GM12864 (cell line): ENCODE data around the gene TCF20.

Source experiments
- DNase-seq: peaks from one replicate; pipeline ENCODE4 v3.0.0-alpha.2; 2011; ENCODE audit warnings: low read depth
- H3K4me3 ChIP-seq: 2 replicates; pipeline ENCODE4 v1.5.1; 2011; ENCODE audit warnings: mild to moderate bottlenecking, low read depth, low read length, control low read depth
- CTCF ChIP-seq: IDR thresholded peaks from 2 replicates; pipeline ENCODE4 v1.5.1; 2011; ENCODE audit warnings: low read depth, mild to moderate bottlenecking, moderate library complexity, low read length, control low read depth, inconsistent platforms; ENCODE audit errors: missing control alignments

TCF20 gene

GRCh38 chr22:42231929-42232328 is 38.5 kb downstream of the TCF20 start:
- no peak overlapping the region for H3K4me3 ChIP-seq
- no peak for TF ChIP-seq CTCF
- no peak for DNase-seq

DNA sequence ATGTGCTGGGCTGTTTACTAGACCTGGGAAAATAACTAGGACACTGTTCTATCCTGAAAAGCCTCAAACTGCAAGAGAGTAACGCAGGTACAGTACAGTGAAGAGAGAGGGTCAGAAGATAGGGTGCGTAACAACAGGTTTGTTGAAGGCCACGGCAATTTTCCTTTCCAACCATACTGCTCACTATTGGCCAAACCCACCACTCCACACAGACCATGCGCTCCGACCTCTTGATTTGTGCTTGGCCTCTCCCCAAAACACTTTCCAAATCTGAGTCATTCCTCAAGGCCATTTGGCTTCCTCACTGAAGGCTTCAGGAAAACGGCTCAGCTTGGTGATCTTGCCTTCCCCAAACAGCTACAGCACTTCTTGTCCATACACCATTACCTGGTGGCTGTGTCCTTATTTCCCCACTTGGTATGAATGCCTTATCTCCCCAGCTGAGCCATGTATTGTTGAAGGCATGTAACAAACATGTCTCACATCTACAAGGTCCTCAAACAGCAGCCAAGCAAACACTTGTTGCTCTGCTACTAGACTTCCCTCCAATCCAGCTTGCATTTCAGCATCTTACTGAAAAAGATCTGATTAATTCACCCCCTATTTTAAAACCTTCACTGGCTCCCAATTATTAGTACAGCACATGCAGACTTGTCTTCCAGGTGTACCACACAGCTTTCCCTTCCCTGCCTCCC is 40.9 kb downstream of the TCF20 start:
- DNase-seq, result no peak
- H3K4me3 ChIP-seq, result no peak overlapping the region
- no peak for TF ChIP-seq CTCF

DNA sequence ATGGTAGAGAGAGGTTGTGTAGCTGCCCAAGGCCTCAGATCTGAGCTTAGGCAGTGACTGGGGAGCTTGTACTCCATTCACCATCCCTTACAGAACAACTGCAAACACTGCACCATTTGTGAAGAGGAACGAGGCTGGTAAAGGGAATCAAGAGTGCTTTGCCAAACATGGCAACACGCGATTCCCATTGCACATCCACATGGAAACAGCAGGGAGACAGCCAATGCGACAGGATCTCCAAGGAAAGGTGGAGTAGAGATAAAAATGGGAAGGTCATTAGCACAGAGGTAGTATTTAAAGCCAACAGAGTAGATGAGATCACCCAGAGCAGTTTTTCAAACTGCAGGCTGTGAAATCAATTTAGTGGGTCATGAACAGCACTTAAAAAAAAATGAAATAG is 42.0 kb downstream of the TCF20 start:
- H3K4me3 ChIP-seq, result no peak overlapping the region
- no peak for DNase-seq
- no peak for TF ChIP-seq CTCF

GRCh38 chr22:42227435-42227834 is 43.0 kb downstream of the TCF20 start:
- no peak for TF ChIP-seq CTCF
- DNase-seq, result no peak
- H3K4me3 ChIP-seq, result no peak overlapping the region

- no peak for TF ChIP-seq CTCF
- H3K4me3 ChIP-seq, result no peak overlapping the region
- DNase-seq, result no peak
Measured at GRCh38 chr22:42225841-42226240, 44.6 kb downstream of the TCF20 start.

DNA sequence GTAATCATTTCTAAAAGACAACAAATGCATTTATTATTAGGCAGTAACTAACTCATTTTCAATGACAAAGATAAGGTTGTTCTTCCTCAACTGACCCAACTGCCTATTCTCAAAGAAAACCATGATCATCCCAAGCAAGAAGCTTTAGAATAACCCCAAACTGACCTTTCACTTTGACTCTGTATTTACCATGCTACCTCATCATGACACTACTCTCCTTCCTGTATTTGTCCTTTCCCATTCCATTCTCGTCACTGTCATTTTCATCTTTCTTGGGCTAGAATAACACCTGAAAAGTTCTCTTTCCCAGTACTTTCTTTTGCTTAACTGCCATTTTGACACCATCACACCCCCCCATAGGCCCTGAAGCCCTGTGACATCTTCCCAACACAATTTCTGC is 48.3 kb downstream of the TCF20 start:
- no peak for DNase-seq
- no peak for TF ChIP-seq CTCF
- no peak overlapping the region for H3K4me3 ChIP-seq
